SK-N-MC (cell line): Measurements from ENCODE around the gene OR6S1.

Experiments
- EZH2 ChIP-seq: fragments of 200-600 bp; sonication (generic); IDR thresholded peaks from one replicate; pipeline ENCODE4 v1.6.1; 2017; ENCODE audit warnings: antibody characterized with exemption
- FOXP2 ChIP-seq: optimal IDR thresholded peaks from 2 replicates; pipeline ENCODE3; 2011; ENCODE audit warnings: mild to moderate bottlenecking, moderate library complexity; ENCODE audit not compliant: insufficient read depth; ENCODE audit errors: extremely low read length, control extremely low read depth
- POLR2AphosphoS5 ChIP-seq: IDR thresholded peaks from 2 replicates; pipeline ENCODE4 v1.6.1; 2012; ENCODE audit warnings: mild to moderate bottlenecking, low read depth, low read length, borderline replicate concordance

- TF ChIP-seq EZH2 (no peak), POLR2AphosphoS5 (no peak), FOXP2 (no peak)
Observed at GRCh38 chr14:20632831-20633691, 8.4 kb downstream of the OR6S1 start.
